ENCODE measurements around the gene MGAT5B. TPM values are rescaled to one million over a fixed set of nuclear protein-coding genes. Genes with fewer than 3 reads are reported as not detected.
"Not testable (repeated sequence)": the region's sequence is repeated elsewhere in the genome, so short reads cannot be mapped to it uniquely, and the experiment has no call there.

The MGAT5B gene
- total and polyA plus RNA-seq, 2 donors (not counting 1 experiment from before 2014, with no cell fraction given): 0.15 to 37.8 TPM

DNA sequence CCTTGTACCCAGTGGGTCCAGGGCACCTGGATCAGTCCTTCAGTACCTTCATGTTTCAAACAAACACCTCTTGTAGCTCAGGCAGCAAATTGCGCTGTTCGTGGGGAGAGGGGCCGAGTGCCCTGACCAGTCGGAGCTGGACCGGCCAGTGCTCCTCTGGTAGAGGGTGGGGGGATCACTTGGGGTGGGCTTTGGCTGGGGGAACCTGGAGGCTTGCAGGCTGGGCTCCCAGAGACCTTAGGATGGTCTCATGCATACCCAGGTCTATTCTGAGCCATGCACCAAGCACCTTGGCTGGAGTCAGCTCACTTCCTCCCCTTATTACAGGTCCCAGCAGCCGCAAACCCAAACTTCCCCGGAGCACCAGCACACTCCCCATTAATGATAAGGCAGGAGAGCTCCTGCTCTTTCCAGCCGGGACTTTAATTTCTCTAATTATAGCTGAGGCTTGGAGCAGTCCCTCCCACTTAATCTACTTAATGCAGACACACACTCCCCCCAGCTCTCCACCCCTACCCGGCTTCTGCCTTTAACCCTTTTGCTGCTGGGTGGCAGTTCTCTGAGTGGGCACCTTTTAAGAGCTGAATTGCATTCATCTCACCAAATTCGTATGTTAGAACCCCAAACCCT lies 26.3 kb upstream of the MGAT5B start:
- H3K4me3 ChIP-seq (ENCODE audit: control extremely low read depth in 1 of 5, extremely low read depth in 1 of 5, insufficient read depth in 1 of 5, low read depth in 2 of 5, low read length in 4 of 5): no peak overlapping the region
- CTCF ChIA-PET: interaction anchor here (1.0 kb wide), 1 partner anchor 24 kb away, joined by 3 read pairs; no protein-coding TSS in a partner anchor
- DNase-seq (no peak), ATAC-seq (ENCODE audit: low read depth) (no peak)
- Mint-ChIP-seq H3K27me3 (peaks cover 46% of the 10 kb centered on the region), H3K4me3 (no peak overlapping the region), H3K9me3 (ENCODE audit: insufficient read depth) (no peaks in the 10 kb centered on the region), H3K4me1 (peaks cover 21% of the 10 kb centered on the region), H3K27ac (no peak overlapping the region)
- H3K4me2 ChIP-seq (replicated peaks; ENCODE audit: low read depth, low read length, poor library complexity, severe bottlenecking): no peak overlapping the region
- H3K9ac ChIP-seq (ENCODE audit: low read length): no peak overlapping the region
- H4K20me1 ChIP-seq (ENCODE audit: control insufficient read depth, insufficient read depth, low read length, poor library complexity, severe bottlenecking): no peaks in the 10 kb centered on the region
- no peaks in the 10 kb centered on the region for H3K79me2 ChIP-seq (ENCODE audit: control insufficient read depth, insufficient read depth, low read length)
- no peak overlapping the region for H3K27ac ChIP-seq (ENCODE audit: low read length in 2 of 2)
- WGBS (ENCODE audit: insufficient coverage): 8% methylated on average over 8 of the region's 10 CpGs
- no peaks in the 10 kb centered on the region for H3K36me3 ChIP-seq (replicated peaks in 1 of 2; ENCODE audit: control extremely low read depth in 1 of 2, control insufficient read depth in 1 of 2, extremely low read depth in 1 of 2, insufficient read depth in 2 of 2, low read length in 1 of 2)
- H3K4me1 ChIP-seq (ENCODE audit: control insufficient read depth in 2 of 2, insufficient read depth in 2 of 2, low read length in 2 of 2): peaks cover 14 to 17% of the 10 kb centered on the region in 2 donors
- POLR2A ChIA-PET: interaction anchor here (0.6 kb wide), 1 partner anchor 170 kb away, joined by 6 read pairs; no protein-coding TSS in a partner anchor
- peaks cover 0 to 60% (median 14%) of the 10 kb centered on the region in 4 experiments for H3K27me3 ChIP-seq (replicated peaks in 1 of 4; ENCODE audit: control extremely low read depth in 1 of 4, control insufficient read depth in 3 of 4, insufficient read depth in 4 of 4, low read length in 3 of 4)
- H3K9me3 ChIP-seq (ENCODE audit: control extremely low read depth in 1 of 3, control insufficient read depth in 2 of 3, insufficient read depth in 1 of 3, low read length in 2 of 3): peaks cover 0 to 8% (median 0%) of the 10 kb centered on the region in 3 donors
- TF ChIP-seq EZH2 (IDR thresholded peaks at IDR 0.05; ENCODE audit: borderline replicate concordance, insufficient read depth, low read depth, low read length, poor library complexity, severe bottlenecking): no peak
- TF ChIP-seq, protein P1, sequence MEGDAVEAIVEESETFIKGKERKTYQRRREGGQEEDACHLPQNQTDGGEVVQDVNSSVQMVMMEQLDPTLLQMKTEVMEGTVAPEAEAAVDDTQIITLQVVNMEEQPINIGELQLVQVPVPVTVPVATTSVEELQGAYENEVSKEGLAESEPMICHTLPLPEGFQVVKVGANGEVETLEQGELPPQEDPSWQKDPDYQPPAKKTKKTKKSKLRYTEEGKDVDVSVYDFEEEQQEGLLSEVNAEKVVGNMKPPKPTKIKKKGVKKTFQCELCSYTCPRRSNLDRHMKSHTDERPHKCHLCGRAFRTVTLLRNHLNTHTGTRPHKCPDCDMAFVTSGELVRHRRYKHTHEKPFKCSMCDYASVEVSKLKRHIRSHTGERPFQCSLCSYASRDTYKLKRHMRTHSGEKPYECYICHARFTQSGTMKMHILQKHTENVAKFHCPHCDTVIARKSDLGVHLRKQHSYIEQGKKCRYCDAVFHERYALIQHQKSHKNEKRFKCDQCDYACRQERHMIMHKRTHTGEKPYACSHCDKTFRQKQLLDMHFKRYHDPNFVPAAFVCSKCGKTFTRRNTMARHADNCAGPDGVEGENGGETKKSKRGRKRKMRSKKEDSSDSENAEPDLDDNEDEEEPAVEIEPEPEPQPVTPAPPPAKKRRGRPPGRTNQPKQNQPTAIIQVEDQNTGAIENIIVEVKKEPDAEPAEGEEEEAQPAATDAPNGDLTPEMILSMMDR (IDR thresholded peaks at IDR 0.05): no peak
- H2AFZ ChIP-seq (ENCODE audit: insufficient read depth, low read depth, low read length, poor library complexity, severe bottlenecking): no peak overlapping the region
- intact Hi-C loops (cut with micrococcal nuclease): no loop called here

DNA sequence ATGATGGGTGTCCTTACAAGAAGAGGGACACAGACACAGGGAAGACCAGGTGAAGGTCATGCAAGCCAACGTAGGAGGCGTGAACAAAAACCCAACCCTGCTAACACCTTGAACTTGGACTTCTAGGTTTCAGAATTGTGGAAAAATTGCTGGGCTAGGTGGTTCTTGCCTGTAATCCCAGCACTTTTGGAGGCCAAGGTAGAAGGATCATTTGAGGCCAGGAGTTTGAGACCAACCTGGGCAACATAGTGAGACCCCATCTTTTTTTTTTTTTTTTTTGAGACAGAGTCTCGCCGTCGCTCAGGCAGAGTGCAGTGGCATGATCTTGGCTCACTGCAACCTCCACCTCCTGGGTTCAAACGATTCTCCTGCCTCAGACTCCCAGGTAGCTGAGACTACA lies 25.1 kb upstream of the MGAT5B start:
- not testable (repeated sequence) for ATAC-seq (ENCODE audit: low read depth)

More for the DNA sequence above, 25.1 kb upstream of the MGAT5B start:
- H3K9me3 ChIP-seq (ENCODE audit: control extremely low read depth in 1 of 3, control insufficient read depth in 2 of 3, insufficient read depth in 1 of 3, low read length in 2 of 3); H3K9me3 Mint-ChIP-seq (ENCODE audit: insufficient read depth); POLR2A ChIA-PET; intact Hi-C loops (cut with micrococcal nuclease); H4K20me1 ChIP-seq (ENCODE audit: control insufficient read depth, insufficient read depth, low read length, poor library complexity, severe bottlenecking); H3K36me3 ChIP-seq (replicated peaks in 1 of 2; ENCODE audit: control extremely low read depth in 1 of 2, control insufficient read depth in 1 of 2, extremely low read depth in 1 of 2, insufficient read depth in 2 of 2, low read length in 1 of 2); H3K79me2 ChIP-seq (ENCODE audit: control insufficient read depth, insufficient read depth, low read length); H3K27ac Mint-ChIP-seq; H3K4me3 ChIP-seq (ENCODE audit: control extremely low read depth in 1 of 5, extremely low read depth in 1 of 5, insufficient read depth in 1 of 5, low read depth in 2 of 5, low read length in 4 of 5); H3K27ac ChIP-seq (ENCODE audit: low read length in 2 of 2); H3K4me2 ChIP-seq (replicated peaks; ENCODE audit: low read depth, low read length, poor library complexity, severe bottlenecking); H2AFZ ChIP-seq (ENCODE audit: insufficient read depth, low read depth, low read length, poor library complexity, severe bottlenecking); H3K4me3 Mint-ChIP-seq; CTCF ChIA-PET; DNase-seq; H3K9ac ChIP-seq (ENCODE audit: low read length): not testable (repeated sequence)
- peaks cover 0 to 60% (median 14%) of the 10 kb centered on the region in 4 experiments for H3K27me3 ChIP-seq (replicated peaks in 1 of 4; ENCODE audit: control extremely low read depth in 1 of 4, control insufficient read depth in 3 of 4, insufficient read depth in 4 of 4, low read length in 3 of 4)
- H3K4me1 ChIP-seq (ENCODE audit: control insufficient read depth in 2 of 2, insufficient read depth in 2 of 2, low read length in 2 of 2): peaks cover 14 to 17% of the 10 kb centered on the region in 2 donors
- peaks cover 21% of the 10 kb centered on the region for H3K4me1 Mint-ChIP-seq
- 100% methylated on average over 1 of the region's 6 CpGs for WGBS (ENCODE audit: insufficient coverage)
- peaks cover 51% of the 10 kb centered on the region for H3K27me3 Mint-ChIP-seq

Measured in B cell (primary cell).